Esophagus muscularis mucosa (tissue), 4 donors: ENCODE results near the gene SCG2. TPM values are rescaled to one million over a fixed set of nuclear protein-coding genes. Genes with fewer than 3 reads are reported as not detected.
"Not testable (repeated sequence)": the region's sequence is repeated elsewhere in the genome, so short reads cannot be mapped to it uniquely, and the experiment has no call there.

Experiments
- DNase-seq: peaks from one replicate; pipeline ENCODE4 v3.0.0-alpha.2; 2017; ENCODE audit errors: extremely low spot score
- H3K27ac ChIP-seq, 4 donors: fragments of 200-600 bp; sonication (generic); replicated peaks in 1 of 4; 1 replicate in 3 of 4; 2 replicates in 1 of 4; pipeline ENCODE4 v1.5.1; 2016 to 2019; ENCODE audit warnings: mild to moderate bottlenecking in 1 of 4
- H3K27me3 ChIP-seq, 4 donors: fragments of 200-600 bp; sonication (generic); one replicate each; pipeline versions ENCODE4 v1.5.1 to v1.6.0; 2016 to 2019
- H3K36me3 ChIP-seq, 4 donors: fragments of 200-600 bp; sonication (generic); one replicate each; pipeline ENCODE4 v1.5.1; 2016 to 2019
- H3K4me1 ChIP-seq, 4 donors: fragments of 200-600 bp; sonication (generic); one replicate each; pipeline ENCODE4 v1.5.1; 2016 to 2019
- H3K4me3 ChIP-seq, 4 donors: fragments of 200-600 bp; sonication (generic); 1 replicate in 2 of 4; 2 replicates in 2 of 4; pipeline ENCODE4 v1.5.1; 2016 to 2019; ENCODE audit warnings: mild to moderate bottlenecking in 4 of 4, moderate library complexity in 1 of 4
- H3K9me3 ChIP-seq, 4 donors: fragments of 200-600 bp; sonication (generic); 1 replicate in 3 of 4; 2 replicates in 1 of 4; pipeline ENCODE4 v1.5.1; 2016 to 2019
- EP300 ChIP-seq: sonication (generic); formaldehyde crosslinking; IDR thresholded peaks from one replicate; pipeline ENCODE4 v1.6.1; 2017; ENCODE audit warnings: antibody characterized with exemption
- POLR2A ChIP-seq: fragments of 450-650 bp; IDR thresholded peaks from one replicate; pipeline ENCODE4 v1.6.1; 2017; ENCODE audit warnings: antibody characterized with exemption, moderate library complexity, mild to moderate bottlenecking, low read depth
- POLR2AphosphoS5 ChIP-seq, 2 donors: sonication (generic); formaldehyde crosslinking; IDR thresholded peaks; one replicate each; pipeline ENCODE4 v1.6.1; 2017; ENCODE audit warnings: antibody characterized with exemption in 2 of 2
- WGBS: methylation state at CpG from one replicate; pipeline ENCODE4 v1.1.5; 2018; 5-methylcytosine and 5-hydroxymethylcytosine counted together
- intact Hi-C: fragments of 100-400 bp; cut with DNase I; formaldehyde crosslinking; loops from one replicate; pipeline ENCODE4 v1.15.1; 2023
- total RNA-seq, 4 donors: library from RNA; depleted of rRNA; stranded (reverse); fragments of >200 nt; gene quantifications; one replicate each; pipeline versions ENCODE4 v1.1.0 to v1.2.1, GENCODE V29; 2016
- TF ChIP-seq, protein P1 (sequence below), 3 experiments: fragments of 200-600 bp in 2 of 3; fragments of 450-650 bp in 1 of 3; sonication (generic) in 2 of 3; IDR thresholded peaks; one replicate each; pipeline ENCODE4 v1.5.1; 2017 to 2019; ENCODE audit warnings: antibody characterized with exemption in 3 of 3, mild to moderate bottlenecking in 2 of 3, moderate library complexity in 1 of 3

The SCG2 gene
- total RNA-seq, 4 donors from 2014 or later, result 1.7 to 8.3 (median 3.0) TPM

GRCh38 chr2:223594259-223594658 is 7.9 kb downstream of the SCG2 start:
- Histone ChIP-seq H3K27ac (no peak overlapping the region), H3K9me3 (no peaks in the 10 kb centered on the region), H3K4me3 (no peak overlapping the region), H3K27me3 (no peaks in the 10 kb centered on the region), H3K36me3 (no peaks in the 10 kb centered on the region), H3K4me1 (no peaks in the 10 kb centered on the region)
- DNase-seq, result no peak
- TF ChIP-seq POLR2A, result no peak
- no peak for TF ChIP-seq POLR2AphosphoS5 (IDR thresholded peaks at IDR 0.05)
- no peak for TF ChIP-seq EP300
- TF ChIP-seq, protein P1, sequence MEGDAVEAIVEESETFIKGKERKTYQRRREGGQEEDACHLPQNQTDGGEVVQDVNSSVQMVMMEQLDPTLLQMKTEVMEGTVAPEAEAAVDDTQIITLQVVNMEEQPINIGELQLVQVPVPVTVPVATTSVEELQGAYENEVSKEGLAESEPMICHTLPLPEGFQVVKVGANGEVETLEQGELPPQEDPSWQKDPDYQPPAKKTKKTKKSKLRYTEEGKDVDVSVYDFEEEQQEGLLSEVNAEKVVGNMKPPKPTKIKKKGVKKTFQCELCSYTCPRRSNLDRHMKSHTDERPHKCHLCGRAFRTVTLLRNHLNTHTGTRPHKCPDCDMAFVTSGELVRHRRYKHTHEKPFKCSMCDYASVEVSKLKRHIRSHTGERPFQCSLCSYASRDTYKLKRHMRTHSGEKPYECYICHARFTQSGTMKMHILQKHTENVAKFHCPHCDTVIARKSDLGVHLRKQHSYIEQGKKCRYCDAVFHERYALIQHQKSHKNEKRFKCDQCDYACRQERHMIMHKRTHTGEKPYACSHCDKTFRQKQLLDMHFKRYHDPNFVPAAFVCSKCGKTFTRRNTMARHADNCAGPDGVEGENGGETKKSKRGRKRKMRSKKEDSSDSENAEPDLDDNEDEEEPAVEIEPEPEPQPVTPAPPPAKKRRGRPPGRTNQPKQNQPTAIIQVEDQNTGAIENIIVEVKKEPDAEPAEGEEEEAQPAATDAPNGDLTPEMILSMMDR (IDR thresholded peaks at IDR 0.05), result no peak
- intact Hi-C loops, result no loop called here
- 76% methylated on average over 2 of the region's 2 CpGs for WGBS

DNA sequence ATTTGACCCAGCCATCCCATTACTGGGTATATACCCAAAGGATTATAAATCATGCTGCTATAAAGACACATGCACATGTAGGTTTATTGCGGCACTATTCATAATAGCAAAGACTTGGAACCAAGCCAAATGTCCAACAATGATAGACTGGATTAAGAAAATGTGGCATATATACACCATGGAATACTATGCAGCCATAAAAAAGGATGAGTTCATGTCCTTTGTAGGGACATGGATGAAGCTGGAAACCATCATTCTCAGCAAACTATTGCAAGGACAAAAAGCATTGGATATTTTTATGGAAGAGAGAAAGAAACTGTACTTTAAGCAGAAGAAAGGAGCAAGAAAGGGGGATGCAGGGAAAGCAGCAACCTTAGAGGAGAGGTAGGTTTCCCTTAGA is 9.5 kb downstream of the SCG2 start:
- H3K4me3 ChIP-seq, H3K27ac ChIP-seq, H3K27me3 ChIP-seq, H3K36me3 ChIP-seq, H3K9me3 ChIP-seq, intact Hi-C loops, H3K4me1 ChIP-seq, DNase-seq: not testable (repeated sequence)
- WGBS, result 100% methylated on average over 1 of the region's 1 CpG

GRCh38 chr2:223591596-223591995 is 10.6 kb downstream of the SCG2 start:
- Histone ChIP-seq H3K36me3 (no peaks in the 10 kb centered on the region), H3K4me1 (no peaks in the 10 kb centered on the region), H3K27me3 (no peaks in the 10 kb centered on the region), H3K4me3 (no peak overlapping the region), H3K9me3 (no peaks in the 10 kb centered on the region), H3K27ac (no peak overlapping the region)
- WGBS, result 87% methylated on average over 1 of the region's 1 CpG
- intact Hi-C loops, result no loop called here
- no peak for DNase-seq
- no peak for TF ChIP-seq POLR2AphosphoS5 (IDR thresholded peaks at IDR 0.05)
- TF ChIP-seq, protein P1 (IDR thresholded peaks at IDR 0.05), result no peak
- no peak for TF ChIP-seq POLR2A
- TF ChIP-seq EP300, result no peak

DNA sequence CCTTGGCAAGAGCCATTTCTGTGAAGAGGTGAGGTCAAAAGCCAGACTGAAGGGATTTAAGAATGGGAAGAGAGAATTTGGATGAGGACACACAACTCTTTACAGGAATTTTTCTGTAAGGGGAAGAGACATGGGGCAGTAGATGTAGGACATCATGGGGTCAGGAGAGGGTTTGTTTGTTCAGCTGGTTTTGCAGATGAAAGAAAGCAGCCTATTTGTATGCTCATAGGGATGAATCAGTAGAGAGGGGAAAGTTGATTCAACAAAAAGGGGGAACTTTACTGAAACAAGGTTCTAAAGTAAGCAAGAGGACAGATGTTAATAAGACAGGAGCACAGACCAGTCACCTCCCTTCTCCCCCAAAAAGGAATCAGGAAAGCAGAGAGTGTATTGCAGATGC is 11.2 kb downstream of the SCG2 start:
- Histone ChIP-seq H3K4me3 (no peak overlapping the region), H3K27me3 (no peaks in the 10 kb centered on the region), H3K36me3 (no peaks in the 10 kb centered on the region), H3K27ac (no peak overlapping the region), H3K9me3 (no peaks in the 10 kb centered on the region), H3K4me1 (no peaks in the 10 kb centered on the region)
- no peak for DNase-seq
- TF ChIP-seq POLR2A (no peak), EP300 (no peak), POLR2AphosphoS5 (IDR thresholded peaks at IDR 0.05) (no peak)
- TF ChIP-seq, protein P1 (IDR thresholded peaks at IDR 0.05), result no peak
- intact Hi-C loops, result no loop called here

- Histone ChIP-seq H3K36me3 (no peaks in the 10 kb centered on the region), H3K4me3 (no peak overlapping the region), H3K4me1 (no peaks in the 10 kb centered on the region), H3K9me3 (no peaks in the 10 kb centered on the region), H3K27ac (no peak overlapping the region), H3K27me3 (no peaks in the 10 kb centered on the region)
- intact Hi-C loops, result no loop called here
- 98% methylated on average over 2 of the region's 2 CpGs for WGBS
- DNase-seq, result no peak
- TF ChIP-seq POLR2AphosphoS5 (IDR thresholded peaks at IDR 0.05), result no peak
- TF ChIP-seq, protein P1 (IDR thresholded peaks at IDR 0.05), result no peak
These were observed 12.3 kb downstream of the SCG2 start for GRCh38 chr2:223589901-223590300.
